Activated naive CD8-positive, alpha-beta T cell (primary cell): Measurements from ENCODE around the gene PRR23E.

Experiments
- H3K27ac Mint-ChIP-seq: one replicate; pipeline ENCODE4 v1.8.0; 2021; ENCODE audit warnings: mixed read lengths
- H3K27me3 Mint-ChIP-seq: one replicate; pipeline ENCODE4 v1.8.0; 2021; ENCODE audit warnings: mixed read lengths
- H3K36me3 Mint-ChIP-seq: one replicate; pipeline ENCODE4 v1.8.0; 2021; ENCODE audit warnings: mixed read lengths
- H3K4me1 Mint-ChIP-seq: one replicate; pipeline ENCODE4 v1.8.0; 2021; ENCODE audit warnings: low read depth, mixed read lengths
- H3K4me3 Mint-ChIP-seq: one replicate; pipeline ENCODE4 v1.8.0; 2021; ENCODE audit warnings: mild to moderate bottlenecking, mixed read lengths
- H3K9me3 Mint-ChIP-seq: one replicate; pipeline ENCODE4 v1.8.0; 2021; ENCODE audit warnings: low read depth, mixed read lengths

PRR23E gene, protein sequence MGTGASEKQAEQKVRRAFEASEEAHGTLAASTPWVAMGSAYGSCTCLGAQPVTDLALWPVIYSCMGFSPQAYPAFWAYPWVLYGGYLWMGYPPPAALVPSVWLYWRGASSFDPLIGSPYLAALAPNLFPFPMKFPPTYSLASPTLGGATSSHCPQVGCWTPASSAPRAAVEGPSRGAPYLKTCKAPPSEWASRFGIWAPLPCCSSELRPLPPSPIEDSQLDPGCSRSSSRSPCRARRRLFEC

GRCh38 chr3:127192576-127193232 is at the start of gene PRR23E:
PRR23E (plus strand) TSS chr3:127193131; CDS start chr3:127196686, 3,555 bp downstream.
- no peaks in the 10 kb centered on the region for H3K9me3 Mint-ChIP-seq
- H3K36me3 Mint-ChIP-seq = no peaks in the 10 kb centered on the region
- H3K4me1 Mint-ChIP-seq = no peaks in the 10 kb centered on the region
- no peak within 1 kb of the TSS for H3K27ac Mint-ChIP-seq
- H3K27me3 Mint-ChIP-seq = peaks cover 6% of the 10 kb centered on the region
- H3K4me3 Mint-ChIP-seq = no peak within 1 kb of the TSS

GRCh38 chr3:127143172-127143571 is 49.8 kb upstream of the PRR23E start:
- no peak overlapping the region for H3K27ac Mint-ChIP-seq
- H3K4me3 Mint-ChIP-seq = no peak overlapping the region
- H3K9me3 Mint-ChIP-seq = peaks cover 6% of the 10 kb centered on the region
- H3K27me3 Mint-ChIP-seq = peaks cover 3% of the 10 kb centered on the region
- H3K36me3 Mint-ChIP-seq = no peaks in the 10 kb centered on the region
- no peaks in the 10 kb centered on the region for H3K4me1 Mint-ChIP-seq

- Mint-ChIP-seq H3K27me3 (peaks cover 5% of the 10 kb centered on the region), H3K4me3 (no peak overlapping the region), H3K27ac (no peak overlapping the region), H3K4me1 (no peaks in the 10 kb centered on the region), H3K9me3 (peaks cover 6% of the 10 kb centered on the region), H3K36me3 (no peaks in the 10 kb centered on the region)
Measured at GRCh38 chr3:127144631-127145030, 48.3 kb upstream of the PRR23E start.

GRCh38 chr3:127145266-127145665 is 47.7 kb upstream of the PRR23E start:
- no peak overlapping the region for H3K4me3 Mint-ChIP-seq
- H3K27ac Mint-ChIP-seq = no peak overlapping the region
- H3K9me3 Mint-ChIP-seq = peaks cover 6% of the 10 kb centered on the region
- H3K4me1 Mint-ChIP-seq = no peaks in the 10 kb centered on the region
- H3K27me3 Mint-ChIP-seq = peaks cover 5% of the 10 kb centered on the region
- H3K36me3 Mint-ChIP-seq = no peaks in the 10 kb centered on the region

- H3K36me3 Mint-ChIP-seq = no peaks in the 10 kb centered on the region
- peaks cover 6% of the 10 kb centered on the region for H3K9me3 Mint-ChIP-seq
- no peak overlapping the region for H3K4me3 Mint-ChIP-seq
- H3K27ac Mint-ChIP-seq = no peak overlapping the region
- H3K27me3 Mint-ChIP-seq = peaks cover 5% of the 10 kb centered on the region
- H3K4me1 Mint-ChIP-seq = no peaks in the 10 kb centered on the region
Measured at GRCh38 chr3:127147291-127147885, 45.5 kb upstream of the PRR23E start.

GRCh38 chr3:127149621-127150310 is 43.2 kb upstream of the PRR23E start:
- Mint-ChIP-seq H3K4me3 (no peak overlapping the region), H3K36me3 (no peaks in the 10 kb centered on the region), H3K4me1 (no peaks in the 10 kb centered on the region), H3K27ac (no peak overlapping the region), H3K27me3 (peaks cover 5% of the 10 kb centered on the region), H3K9me3 (no peaks in the 10 kb centered on the region)

DNA sequence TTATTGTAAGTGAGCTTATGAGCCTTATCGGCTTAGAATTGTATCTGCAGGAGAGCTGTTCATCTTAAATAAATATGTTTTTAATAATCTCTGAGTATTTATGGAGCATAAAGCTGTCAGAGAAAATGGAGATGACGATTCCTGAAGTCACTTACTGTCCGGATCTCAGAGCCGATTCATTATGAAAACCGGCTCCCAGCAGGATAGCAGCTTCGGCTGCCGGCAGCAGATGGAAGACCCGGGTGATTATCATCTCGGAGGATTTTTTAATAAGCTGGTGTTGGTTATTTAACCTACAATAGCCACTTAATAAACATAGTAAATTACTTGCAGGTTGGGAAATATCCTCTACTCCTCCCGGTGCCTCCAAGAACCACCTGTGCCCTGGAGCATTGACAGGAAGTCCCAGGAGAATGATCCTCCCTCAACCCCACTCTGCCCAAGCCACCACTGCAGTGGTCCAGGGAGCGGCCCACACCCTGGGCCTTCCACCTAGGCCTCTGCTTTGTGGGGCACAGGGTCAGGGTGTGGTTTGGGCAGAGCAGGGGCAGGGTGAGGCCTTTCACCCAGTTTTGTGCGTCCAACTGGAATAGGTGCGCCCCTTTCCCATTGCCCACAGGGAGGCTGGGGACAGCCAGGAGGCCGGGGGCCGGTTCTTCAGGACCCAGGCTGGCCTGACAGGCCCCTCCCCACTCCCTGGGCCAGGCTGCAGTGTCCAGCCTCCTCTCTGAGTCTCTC is 42.2 kb upstream of the PRR23E start:
- no peak overlapping the region for H3K27ac Mint-ChIP-seq
- H3K27me3 Mint-ChIP-seq = peaks cover 5% of the 10 kb centered on the region
- H3K4me3 Mint-ChIP-seq = no peak overlapping the region
- no peaks in the 10 kb centered on the region for H3K4me1 Mint-ChIP-seq
- no peaks in the 10 kb centered on the region for H3K36me3 Mint-ChIP-seq
- no peaks in the 10 kb centered on the region for H3K9me3 Mint-ChIP-seq

DNA sequence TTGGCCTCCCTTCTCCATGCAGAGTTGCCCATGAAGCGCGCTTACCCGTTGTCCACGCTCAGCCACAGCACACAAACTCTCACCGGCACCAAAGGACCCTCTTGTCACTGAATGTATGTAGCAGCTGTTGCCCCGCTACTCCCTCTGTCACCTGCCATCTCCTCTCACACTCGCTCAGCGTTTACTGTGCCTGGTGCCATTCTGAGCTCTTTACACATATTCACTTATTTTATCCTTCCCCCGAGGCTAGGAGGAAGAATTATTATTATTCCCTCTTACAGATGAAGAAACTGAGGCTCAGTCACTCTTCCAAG is 41.7 kb upstream of the PRR23E start:
- H3K4me3 Mint-ChIP-seq = no peak overlapping the region
- H3K27me3 Mint-ChIP-seq = peaks cover 5% of the 10 kb centered on the region
- no peak overlapping the region for H3K27ac Mint-ChIP-seq
- no peaks in the 10 kb centered on the region for H3K36me3 Mint-ChIP-seq
- no peaks in the 10 kb centered on the region for H3K9me3 Mint-ChIP-seq
- no peaks in the 10 kb centered on the region for H3K4me1 Mint-ChIP-seq

DNA sequence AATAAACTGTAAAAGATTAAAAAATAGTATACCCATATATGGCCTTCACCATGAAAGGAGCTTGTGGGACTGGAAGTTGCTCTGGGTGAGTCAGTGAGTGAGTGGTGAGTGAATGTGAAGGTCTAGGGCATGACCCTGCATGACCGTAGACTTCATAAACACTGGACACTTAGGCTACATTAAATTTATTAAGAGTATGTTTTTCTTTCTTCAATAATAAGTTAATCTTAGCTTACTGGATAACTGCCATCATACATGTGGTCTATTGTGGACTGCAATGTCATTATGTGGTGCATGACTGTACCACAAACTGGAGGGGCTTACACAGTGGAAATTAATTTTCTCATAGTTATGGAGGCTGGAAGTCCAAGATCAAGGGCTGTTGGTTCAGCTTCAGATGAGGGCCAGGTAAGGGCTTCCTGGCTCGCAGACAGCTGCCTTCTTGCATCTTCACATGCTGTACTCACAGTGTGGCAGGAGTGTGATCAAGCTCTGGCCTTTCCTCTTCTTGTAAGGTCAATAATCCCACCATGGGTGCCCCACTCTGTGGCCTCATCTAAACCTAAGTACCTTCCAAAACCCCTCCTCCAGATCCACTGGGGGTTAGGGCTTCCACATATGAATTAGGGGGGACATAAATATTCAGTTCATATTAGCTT is 40.8 kb upstream of the PRR23E start:
- Mint-ChIP-seq H3K9me3 (no peaks in the 10 kb centered on the region), H3K27me3 (peaks cover 5% of the 10 kb centered on the region), H3K4me3 (no peak overlapping the region), H3K36me3 (no peaks in the 10 kb centered on the region), H3K27ac (no peak overlapping the region), H3K4me1 (no peaks in the 10 kb centered on the region)

DNA sequence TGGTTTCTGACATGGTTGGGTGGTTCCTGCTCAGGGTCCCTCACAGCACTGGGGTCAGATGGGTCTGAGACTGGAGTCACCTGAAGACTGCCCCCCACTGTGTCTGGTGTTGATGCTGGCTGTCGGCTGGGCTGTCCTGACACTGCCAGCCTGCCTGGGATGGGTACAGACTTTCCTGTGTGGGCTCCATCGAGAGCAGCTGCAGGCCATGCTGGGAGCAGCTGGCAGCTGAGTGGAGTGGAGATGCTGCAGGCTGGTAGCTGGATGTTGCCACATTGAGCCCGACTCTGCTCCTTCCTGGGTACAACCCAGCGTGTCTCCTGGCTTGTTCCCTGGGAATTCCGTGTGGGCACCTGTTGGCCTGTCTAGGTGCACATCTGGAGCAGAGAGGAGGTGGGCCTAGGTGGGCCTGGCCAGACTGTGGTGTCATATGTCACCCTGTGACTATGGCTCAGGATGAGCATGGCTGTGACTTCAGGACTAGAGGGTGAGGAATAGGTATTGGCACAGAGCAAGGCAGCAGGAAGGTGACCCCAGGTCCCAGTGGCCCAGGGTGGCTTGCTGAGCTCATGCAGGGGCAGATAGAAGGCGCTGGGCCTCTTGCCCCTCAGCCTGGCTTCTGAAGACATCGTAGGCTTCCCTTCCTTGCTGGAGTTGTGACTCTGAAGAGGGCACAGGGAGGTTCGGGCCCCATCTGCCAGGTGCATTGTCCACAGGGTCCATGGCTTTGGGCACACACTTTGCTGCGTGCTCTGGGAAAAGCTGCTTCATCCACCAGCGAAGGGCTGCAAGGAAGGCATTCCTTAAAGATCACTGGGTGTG is 40.0 kb upstream of the PRR23E start:
- peaks cover 5% of the 10 kb centered on the region for H3K27me3 Mint-ChIP-seq

GRCh38 chr3:127153506-127153815 is 39.5 kb upstream of the PRR23E start:
- Mint-ChIP-seq H3K4me3 (no peak overlapping the region), H3K9me3 (no peaks in the 10 kb centered on the region), H3K27me3 (peaks cover 3% of the 10 kb centered on the region), H3K36me3 (no peaks in the 10 kb centered on the region), H3K27ac (no peak overlapping the region), H3K4me1 (no peaks in the 10 kb centered on the region)

More for the DNA sequence above, 40.0 kb upstream of the PRR23E start:
- Mint-ChIP-seq H3K9me3 (no peaks in the 10 kb centered on the region), H3K4me1 (no peaks in the 10 kb centered on the region), H3K36me3 (no peaks in the 10 kb centered on the region), H3K27ac (no peak overlapping the region), H3K4me3 (no peak overlapping the region)

GRCh38 chr3:127156338-127157050 is 36.4 kb upstream of the PRR23E start:
- Mint-ChIP-seq H3K27ac (no peak overlapping the region), H3K9me3 (no peaks in the 10 kb centered on the region), H3K36me3 (no peaks in the 10 kb centered on the region), H3K4me3 (no peak overlapping the region), H3K4me1 (no peaks in the 10 kb centered on the region), H3K27me3 (peaks cover 4% of the 10 kb centered on the region)

- no peak overlapping the region for H3K27ac Mint-ChIP-seq
- H3K27me3 Mint-ChIP-seq = peaks cover 4% of the 10 kb centered on the region
- no peak overlapping the region for H3K4me3 Mint-ChIP-seq
- no peaks in the 10 kb centered on the region for H3K36me3 Mint-ChIP-seq
- H3K9me3 Mint-ChIP-seq = no peaks in the 10 kb centered on the region
- no peaks in the 10 kb centered on the region for H3K4me1 Mint-ChIP-seq
Measured at GRCh38 chr3:127157171-127157828, 35.6 kb upstream of the PRR23E start.
